H1 (cell line): ENCODE results near the gene RARA.

Experiments used
- BRCA1 ChIP-seq: IDR thresholded peaks from 2 replicates; pipeline ENCODE4 v1.6.1; 2012; ENCODE audit warnings: low read depth, low read length, improper control_type of control experiment
- CEBPB ChIP-seq: IDR thresholded peaks from 2 replicates; pipeline ENCODE4 v1.6.1; 2012; ENCODE audit warnings: low read depth, low read length
- EZH2 ChIP-seq: fragments of 200-600 bp; sonication (generic); IDR thresholded peaks from 2 replicates; pipeline ENCODE4 v1.7.1; 2012; ENCODE audit warnings: low read depth, mild to moderate bottlenecking, moderate library complexity, low read length, inconsistent platforms; ENCODE audit not compliant: severe bottlenecking
- FOSL1 ChIP-seq: IDR thresholded peaks from 2 replicates; pipeline ENCODE4 v1.6.1; 2011; ENCODE audit warnings: mild to moderate bottlenecking, low read depth, low read length, moderate library complexity; ENCODE audit not compliant: insufficient read depth
- GTF2F1 ChIP-seq: IDR thresholded peaks from 2 replicates; pipeline ENCODE4 v1.6.1; 2012; ENCODE audit warnings: low read depth, low read length, improper control_type of control experiment, borderline replicate concordance
- HDAC6 ChIP-seq: IDR thresholded peaks from one replicate; pipeline ENCODE4 v1.7.1; 2012; ENCODE audit warnings: low read depth, mild to moderate bottlenecking, inconsistent platforms, low read length, moderate library complexity
- PHF8 ChIP-seq: fragments of 200-600 bp; sonication (generic); conservative IDR thresholded peaks from 2 replicates; pipeline ENCODE4 v1.7.1; 2012; ENCODE audit warnings: low read depth, mild to moderate bottlenecking, inconsistent platforms, low read length, moderate library complexity
- POLR2A ChIP-seq, 2 experiments: IDR thresholded peaks; 1 replicate in 1 of 2; 2 replicates in 1 of 2; pipeline ENCODE4 v1.6.1; 2011; ENCODE audit warnings: low read depth in 2 of 2, low read length in 2 of 2, mild to moderate bottlenecking in 2 of 2; ENCODE audit errors: control extremely low read depth in 1 of 2
- POLR2AphosphoS5 ChIP-seq: IDR thresholded peaks from 2 replicates; pipeline ENCODE4 v1.6.1; 2011; ENCODE audit warnings: low read depth, low read length
- RAD21 ChIP-seq, 2 experiments: IDR thresholded peaks in 1 of 2; conservative IDR thresholded peaks in 1 of 2; 2 replicates each; pipeline ENCODE4 v1.6.1; 2011; ENCODE audit warnings: low read depth in 2 of 2, low read length in 2 of 2, improper control_type of control experiment in 1 of 2, inconsistent platforms in 1 of 2, mild to moderate bottlenecking in 1 of 2, moderate library complexity in 1 of 2
- SP1 ChIP-seq: IDR thresholded peaks from 2 replicates; pipeline ENCODE4 v1.6.1; 2011; ENCODE audit warnings: low read depth, low read length
- ZNF274 ChIP-seq: IDR thresholded peaks from 2 replicates; pipeline ENCODE4 v1.7.0; 2012; ENCODE audit warnings: low read length, borderline replicate concordance; ENCODE audit errors: extremely low read depth
- TF ChIP-seq, protein P1 (sequence below), 3 experiments: IDR thresholded peaks; 1 replicate in 2 of 3; 2 replicates in 1 of 3; pipeline versions ENCODE4 v1.5.1 to v1.6.1; 2011; ENCODE audit warnings: low read length in 3 of 3, mild to moderate bottlenecking in 3 of 3, inconsistent platforms in 2 of 3, low read depth in 1 of 3, moderate library complexity in 1 of 3; ENCODE audit not compliant: insufficient read depth in 1 of 3; ENCODE audit errors: control extremely low read depth in 1 of 3
- TF ChIP-seq, protein P2 (sequence below): IDR thresholded peaks from 2 replicates; pipeline ENCODE4 v1.6.1; 2012; ENCODE audit warnings: low read length, inconsistent platforms

DNA sequence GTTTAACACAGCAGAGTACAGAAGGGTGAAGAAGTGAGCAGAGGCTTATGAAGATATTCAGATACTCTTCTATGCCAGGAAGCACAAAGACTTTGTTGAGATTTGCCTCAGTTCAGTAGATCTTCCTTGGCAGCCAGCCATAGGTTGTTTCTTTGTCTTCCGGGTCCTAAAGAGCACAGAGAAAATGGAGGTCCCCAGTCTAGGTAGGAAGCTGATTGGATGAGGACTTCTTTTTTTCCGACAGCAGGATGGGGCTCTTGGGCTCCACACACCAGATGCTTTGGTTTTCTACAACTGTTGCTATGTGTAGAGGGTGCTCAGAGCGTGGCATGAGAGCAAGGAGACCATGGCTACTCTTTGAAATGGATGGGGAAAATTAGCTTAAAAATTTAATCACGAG lies 29.6 kb upstream of the RARA start:
- TF ChIP-seq POLR2A (IDR thresholded peaks at IDR 0.05; ENCODE audit: control extremely low read depth in 1 of 2, low read depth in 2 of 2, low read length in 2 of 2) (no peak), PHF8 (no peak), EZH2 (no peak), POLR2AphosphoS5 (no peak), BRCA1 (no peak), FOSL1 (no peak), RAD21 (IDR thresholded peaks at IDR 0.05 in 1 of 2, conservative IDR thresholded peaks at IDR 0.05 in 1 of 2; ENCODE audit: low read depth in 2 of 2, low read length in 2 of 2) (no peak), SP1 (no peak), HDAC6 (no peak), CEBPB (no peak), ZNF274 (no peak), GTF2F1 (no peak)
- TF ChIP-seq, protein P1, sequence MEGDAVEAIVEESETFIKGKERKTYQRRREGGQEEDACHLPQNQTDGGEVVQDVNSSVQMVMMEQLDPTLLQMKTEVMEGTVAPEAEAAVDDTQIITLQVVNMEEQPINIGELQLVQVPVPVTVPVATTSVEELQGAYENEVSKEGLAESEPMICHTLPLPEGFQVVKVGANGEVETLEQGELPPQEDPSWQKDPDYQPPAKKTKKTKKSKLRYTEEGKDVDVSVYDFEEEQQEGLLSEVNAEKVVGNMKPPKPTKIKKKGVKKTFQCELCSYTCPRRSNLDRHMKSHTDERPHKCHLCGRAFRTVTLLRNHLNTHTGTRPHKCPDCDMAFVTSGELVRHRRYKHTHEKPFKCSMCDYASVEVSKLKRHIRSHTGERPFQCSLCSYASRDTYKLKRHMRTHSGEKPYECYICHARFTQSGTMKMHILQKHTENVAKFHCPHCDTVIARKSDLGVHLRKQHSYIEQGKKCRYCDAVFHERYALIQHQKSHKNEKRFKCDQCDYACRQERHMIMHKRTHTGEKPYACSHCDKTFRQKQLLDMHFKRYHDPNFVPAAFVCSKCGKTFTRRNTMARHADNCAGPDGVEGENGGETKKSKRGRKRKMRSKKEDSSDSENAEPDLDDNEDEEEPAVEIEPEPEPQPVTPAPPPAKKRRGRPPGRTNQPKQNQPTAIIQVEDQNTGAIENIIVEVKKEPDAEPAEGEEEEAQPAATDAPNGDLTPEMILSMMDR (IDR thresholded peaks at IDR 0.05; ENCODE audit: control extremely low read depth in 1 of 3, insufficient read depth in 1 of 3, low read depth in 1 of 3, low read length in 3 of 3), result no peak
- TF ChIP-seq, protein P2, sequence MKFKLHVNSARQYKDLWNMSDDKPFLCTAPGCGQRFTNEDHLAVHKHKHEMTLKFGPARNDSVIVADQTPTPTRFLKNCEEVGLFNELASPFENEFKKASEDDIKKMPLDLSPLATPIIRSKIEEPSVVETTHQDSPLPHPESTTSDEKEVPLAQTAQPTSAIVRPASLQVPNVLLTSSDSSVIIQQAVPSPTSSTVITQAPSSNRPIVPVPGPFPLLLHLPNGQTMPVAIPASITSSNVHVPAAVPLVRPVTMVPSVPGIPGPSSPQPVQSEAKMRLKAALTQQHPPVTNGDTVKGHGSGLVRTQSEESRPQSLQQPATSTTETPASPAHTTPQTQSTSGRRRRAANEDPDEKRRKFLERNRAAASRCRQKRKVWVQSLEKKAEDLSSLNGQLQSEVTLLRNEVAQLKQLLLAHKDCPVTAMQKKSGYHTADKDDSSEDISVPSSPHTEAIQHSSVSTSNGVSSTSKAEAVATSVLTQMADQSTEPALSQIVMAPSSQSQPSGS, result no peak
